GM21723 (cell line): ENCODE results near the gene CLEC3B.
"Not testable (repeated sequence)": the region's sequence is repeated elsewhere in the genome, so short reads cannot be mapped to it uniquely, and the experiment has no call there.

ENCODE experiments used
- ATAC-seq: cut with Tn5 transposase; IDR thresholded peaks from one replicate; pipeline ENCODE4 v1.9.1; 2021; ENCODE audit warnings: mild to moderate bottlenecking, moderate library complexity; ENCODE audit not compliant: unreplicated experiment

The CLEC3B gene

DNA sequence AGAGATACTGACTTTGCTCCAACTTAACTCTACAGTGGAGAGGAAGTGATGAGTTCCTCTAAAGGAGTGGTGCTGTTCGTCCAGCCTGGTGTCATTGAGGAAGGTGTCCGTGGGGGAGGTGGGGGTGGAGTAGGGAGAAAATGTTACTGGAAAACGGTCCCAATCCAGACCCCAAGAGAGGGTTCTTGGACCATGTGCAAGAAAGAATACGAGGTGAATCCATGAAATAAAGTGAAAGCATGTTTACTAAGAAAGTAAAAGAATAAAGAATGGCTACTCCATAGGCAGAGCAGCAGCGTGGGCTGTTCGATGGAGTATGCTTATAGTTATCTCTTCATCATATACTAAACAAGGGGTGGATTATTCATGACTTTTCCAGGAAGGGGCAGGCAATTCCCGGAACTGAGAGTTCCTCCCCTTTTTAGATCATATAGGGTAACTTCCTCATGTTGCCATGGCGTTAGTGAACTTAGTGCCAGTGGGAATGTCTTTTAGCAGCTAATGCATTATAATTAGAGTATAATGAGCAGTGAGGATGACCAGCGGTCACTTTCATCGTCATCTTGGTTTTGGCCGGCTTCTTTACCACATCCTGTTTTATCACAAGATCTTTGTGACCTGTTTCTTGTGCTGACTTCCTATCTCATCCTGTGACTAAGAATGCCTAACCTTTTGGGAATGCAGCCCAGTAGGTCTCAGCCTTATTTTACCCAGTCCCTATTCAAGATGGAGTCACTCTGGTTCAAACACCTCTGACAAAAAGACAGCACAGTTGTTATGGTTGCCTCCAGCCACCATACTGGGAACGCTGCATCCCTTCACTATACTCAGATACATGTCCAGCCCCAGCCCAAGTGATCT is 38.6 kb downstream of the CLEC3B start:
- no peak for ATAC-seq

DNA sequence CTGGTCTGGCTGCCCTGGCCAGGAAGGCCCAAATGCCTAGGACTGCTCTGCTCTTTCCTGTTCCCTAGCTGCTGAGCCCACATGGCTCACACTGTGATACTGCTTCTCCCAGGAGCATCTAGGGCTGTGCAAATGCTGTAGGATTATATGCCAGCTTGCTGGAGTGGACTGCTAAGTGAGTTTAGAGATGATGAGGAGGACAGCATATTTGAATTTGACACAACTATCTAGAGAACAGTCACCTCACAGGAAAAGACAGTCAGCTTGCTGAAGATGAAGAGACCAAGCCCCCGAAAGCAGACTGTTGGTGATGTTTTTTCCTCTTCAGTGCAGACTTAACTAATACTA is 39.2 kb downstream of the CLEC3B start:
- ATAC-seq = no peak

DNA sequence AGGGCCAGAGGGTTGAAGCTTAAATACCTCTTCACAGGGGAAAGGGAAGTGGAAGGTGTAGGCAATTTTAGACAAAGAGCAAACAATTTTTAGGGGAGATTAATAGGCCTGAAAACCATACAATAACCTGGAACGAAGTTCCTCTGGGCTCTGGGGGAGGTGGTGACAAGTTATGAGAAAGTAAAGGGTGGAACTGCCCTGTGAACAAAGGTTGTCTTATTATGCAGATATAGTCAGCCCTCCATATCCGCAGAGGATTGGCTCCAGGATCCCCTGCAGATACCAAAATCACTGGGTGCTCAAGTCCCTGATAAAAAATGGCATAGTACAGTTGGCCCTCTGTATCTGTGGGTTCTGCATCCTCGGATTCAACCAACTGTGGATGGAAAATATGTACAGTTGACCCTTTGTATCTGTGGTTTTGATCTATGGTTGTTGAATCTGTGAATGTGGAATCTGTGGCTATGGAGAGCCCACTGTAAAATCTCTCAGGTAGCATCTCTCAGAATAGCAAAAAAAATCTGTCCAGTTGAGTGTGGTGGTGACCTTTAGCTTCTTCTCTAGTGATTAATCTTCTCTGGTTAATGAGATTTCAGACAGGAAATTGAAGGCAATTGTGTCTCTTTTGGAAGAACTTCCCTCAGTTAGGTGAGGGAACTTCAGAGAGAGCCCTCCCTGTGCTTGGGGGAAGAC is 40.2 kb downstream of the CLEC3B start:
- ATAC-seq = no peak

DNA sequence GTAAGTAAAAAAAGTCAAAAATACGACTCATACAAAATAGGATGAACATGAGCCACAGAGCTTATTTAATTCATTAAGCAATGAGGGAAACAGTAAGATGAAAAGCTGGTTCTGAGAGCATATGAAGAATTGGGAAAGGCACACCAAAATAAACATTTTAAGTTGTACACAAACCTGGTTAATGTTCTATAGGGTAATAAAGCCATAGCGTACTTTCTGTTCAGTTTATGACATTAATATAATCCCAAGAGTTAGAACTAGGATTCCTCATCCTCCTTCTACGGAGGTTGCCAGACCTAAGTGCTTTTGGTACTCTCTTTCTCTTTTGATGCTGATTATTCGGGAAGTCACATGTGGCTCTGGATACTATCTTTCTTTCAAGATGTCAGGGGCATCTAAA is 41.4 kb downstream of the CLEC3B start:
- ATAC-seq = no peak

DNA sequence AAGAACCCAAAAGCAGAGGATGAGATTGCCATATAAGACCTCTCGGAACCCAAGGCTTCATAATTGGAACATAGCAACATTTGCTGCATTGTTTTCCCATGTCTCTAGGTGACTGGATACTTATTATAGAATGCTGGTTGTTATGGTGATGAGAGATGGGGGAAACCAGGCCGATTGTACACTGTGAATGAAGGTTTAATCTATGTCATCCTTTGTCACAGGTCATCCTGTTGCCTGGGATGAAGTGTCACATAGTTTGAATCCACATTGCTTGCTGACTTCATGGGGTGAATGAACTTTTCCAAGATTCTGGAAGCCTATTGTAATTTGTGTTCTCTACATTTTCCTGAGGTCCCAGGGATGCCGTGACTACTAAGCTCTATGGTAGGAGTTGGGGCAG is 41.8 kb downstream of the CLEC3B start:
- ATAC-seq = no peak

DNA sequence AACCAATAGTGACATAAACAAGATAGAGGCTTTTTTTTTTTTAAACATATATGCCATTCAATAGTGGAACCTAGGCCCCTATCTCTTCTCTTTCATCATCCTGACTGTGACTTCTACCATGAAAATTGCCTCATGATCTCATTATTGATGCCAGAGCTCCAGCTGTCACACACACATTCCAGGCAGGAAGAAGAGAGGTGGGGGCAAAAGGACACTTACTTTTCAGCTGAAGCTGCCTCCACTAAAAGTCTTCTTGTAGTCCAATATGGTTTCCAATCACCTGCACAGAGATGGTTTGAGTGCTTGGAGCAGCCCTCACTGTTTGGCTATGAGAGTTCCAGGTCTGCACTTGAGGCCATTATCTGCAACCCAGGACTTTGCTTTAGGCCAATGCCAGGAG is 45.0 kb downstream of the CLEC3B start:
- ATAC-seq = no peak

DNA sequence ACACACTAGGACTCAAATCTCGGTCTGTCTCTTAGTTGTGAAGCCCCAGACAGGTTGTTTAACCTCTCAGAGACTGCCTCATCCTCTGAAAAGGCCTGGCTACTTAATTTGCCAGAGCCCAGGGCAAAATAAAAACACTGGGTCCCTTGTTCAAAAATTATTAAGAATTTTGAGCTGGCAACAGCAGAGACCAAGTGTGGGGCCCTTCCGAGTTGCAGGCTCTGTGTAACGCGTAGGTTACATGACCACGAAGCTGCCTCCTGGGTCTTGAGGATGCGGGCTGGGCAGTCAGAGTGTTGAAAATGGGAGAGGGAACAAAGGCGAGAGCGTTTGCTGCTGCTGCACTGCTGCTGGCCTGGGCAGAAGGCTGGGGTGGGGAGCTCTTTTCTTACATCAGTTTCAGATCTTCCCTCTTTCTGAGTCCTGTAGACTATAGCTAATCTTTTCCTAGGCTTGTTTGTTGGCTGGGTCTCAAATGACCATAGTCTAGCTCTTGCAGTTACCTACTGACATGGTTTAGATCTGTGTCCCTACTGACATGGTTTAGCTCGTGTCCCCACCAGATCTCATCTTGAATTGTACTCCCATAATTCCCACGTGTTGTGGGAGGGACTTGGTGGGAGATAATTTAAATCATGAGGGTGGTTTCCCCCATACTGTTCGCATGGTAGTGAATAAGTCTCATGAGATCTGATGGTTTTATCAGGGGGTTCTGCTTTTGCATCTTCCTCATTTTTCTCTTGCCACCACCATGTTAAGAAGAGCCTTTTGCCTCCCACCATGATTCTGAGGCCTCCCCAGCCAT is 49.9 kb downstream of the CLEC3B start:
- ATAC-seq = no peak

DNA sequence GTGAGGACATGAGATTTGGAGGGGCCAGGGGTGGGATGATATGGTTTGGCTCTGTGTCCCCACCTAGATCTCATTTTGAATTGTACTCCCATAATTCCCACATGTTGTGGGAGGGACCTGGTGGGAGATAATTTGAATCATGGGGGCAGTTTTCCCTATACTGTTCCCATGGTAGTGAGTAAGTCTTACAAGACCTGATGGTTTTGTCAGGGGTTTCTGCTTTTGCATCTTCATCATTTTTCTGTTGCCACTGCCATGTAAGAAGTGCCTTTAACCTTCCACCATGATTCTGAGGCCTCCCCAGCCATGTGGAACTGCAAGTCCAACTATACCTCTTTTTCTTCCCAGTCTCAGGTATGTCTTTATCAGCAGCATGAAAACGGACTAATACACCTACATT is 52.2 kb downstream of the CLEC3B start:
- not testable (repeated sequence) for ATAC-seq

DNA sequence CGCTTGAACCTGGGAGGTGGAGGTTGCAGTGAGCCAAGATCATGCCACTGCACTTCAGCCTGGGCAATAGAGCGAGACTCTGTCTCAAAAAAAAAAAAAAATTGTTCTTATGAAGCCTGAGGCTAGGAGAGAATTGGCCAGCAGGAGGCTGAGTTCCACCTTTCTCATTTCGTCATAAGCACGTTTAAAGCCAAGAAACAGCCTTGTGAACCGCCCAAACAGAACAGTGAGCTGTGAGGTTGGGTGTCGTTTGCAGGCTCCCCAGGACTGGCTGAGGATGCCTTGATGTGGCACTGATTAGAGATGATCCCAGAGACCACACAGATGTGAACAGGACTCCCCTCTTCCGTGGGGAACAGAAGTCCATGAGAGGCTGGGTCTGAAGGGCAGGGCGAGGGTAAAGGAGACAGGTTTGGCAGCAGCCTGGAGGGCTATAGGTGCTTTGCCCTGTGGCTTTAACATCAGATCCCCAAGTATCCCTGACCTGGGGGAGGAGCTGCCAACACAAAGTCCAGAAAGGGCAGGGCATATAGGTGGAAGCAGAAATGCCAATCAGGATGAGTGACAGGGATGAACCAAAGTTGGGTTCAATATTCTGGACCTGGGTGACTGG is 52.9 kb downstream of the CLEC3B start:
- ATAC-seq = no peak

DNA sequence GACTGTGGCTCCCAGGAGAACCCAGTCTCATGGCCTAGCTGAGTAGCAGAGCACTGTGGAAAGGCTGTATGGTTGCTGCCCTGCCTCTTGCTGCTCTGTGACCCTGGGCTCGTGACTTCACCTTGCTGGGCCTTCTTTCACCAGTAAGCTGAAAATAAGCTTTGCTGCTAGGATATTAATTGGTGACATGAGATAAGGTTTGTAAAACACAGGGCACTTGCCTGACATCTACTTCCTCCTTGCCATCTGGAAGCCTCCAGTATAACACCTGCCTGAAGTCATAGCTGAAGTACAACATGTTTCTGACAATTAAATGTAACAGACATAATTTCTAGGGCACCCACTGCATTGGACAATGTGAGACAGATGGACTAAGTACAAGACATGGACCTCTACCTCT is 53.6 kb downstream of the CLEC3B start:
- no peak for ATAC-seq

DNA sequence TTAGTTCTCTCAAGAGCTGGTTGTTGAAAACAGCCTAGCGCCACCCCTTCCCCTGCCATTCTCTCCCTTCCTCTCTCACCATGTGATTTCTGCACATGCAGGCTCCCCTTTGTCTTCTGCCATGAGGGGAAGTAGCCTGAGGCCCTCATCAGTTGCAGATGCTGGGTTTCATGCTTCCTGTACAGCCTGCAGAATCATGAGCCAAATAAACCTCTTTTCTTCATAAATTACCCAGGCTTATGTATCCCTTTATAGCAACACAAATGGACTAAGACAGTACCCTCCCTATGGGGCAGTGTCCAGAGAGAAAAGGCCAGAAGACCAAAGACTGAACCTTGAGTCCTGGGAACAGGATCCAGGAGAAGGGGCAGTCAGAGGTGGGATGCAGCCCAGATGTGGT is 54.7 kb downstream of the CLEC3B start:
- no peak for ATAC-seq

DNA sequence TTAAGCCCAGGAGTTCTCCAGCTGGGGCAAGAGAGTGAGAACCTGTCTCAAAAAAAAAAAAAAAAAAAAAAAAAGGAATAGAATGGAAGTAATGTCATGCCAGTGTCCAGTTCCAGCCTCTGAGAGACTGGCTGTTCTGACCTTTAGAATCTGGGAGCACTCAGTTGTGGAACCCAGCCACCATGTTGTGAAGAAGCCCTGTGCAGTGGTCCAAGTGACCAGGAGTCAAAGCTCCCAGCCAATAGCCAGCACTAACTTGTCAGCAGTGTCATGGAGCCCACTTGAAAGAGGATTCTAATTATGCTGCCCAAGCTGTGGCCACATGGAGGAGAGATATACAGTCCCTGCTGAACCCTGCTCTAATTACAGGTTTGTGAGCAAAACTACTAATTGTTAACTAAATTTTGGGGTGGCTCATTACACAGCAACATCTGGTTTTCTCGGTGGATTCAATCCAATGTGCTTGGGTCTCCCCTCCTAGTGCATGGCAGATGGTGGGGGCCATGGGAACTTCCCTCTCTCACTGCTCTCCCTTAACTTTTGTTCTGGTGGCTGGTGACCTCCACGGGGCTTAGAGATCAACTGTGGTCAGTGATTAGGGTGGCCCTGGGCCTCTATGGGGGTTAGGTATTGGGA is 55.5 kb downstream of the CLEC3B start:
- no peak for ATAC-seq

DNA sequence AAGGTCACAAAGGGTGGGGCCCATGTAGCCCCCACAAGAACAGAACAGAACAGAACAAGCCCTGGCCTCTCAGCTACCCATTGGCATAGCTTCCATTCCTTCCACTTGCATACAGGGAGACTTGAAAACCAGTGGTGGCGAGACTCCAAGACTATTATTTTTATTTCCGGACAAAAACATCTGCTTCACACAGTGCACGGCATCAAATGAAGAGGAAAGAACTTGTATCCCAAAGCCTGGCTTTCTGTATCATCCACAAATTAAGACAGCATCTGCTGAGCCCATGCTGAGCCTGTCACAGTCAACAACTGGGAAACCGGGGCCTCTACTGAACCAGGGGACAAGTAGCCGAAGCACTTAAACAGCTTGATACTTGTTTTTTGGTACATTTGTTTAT is 56.0 kb downstream of the CLEC3B start:
- no peak for ATAC-seq

DNA sequence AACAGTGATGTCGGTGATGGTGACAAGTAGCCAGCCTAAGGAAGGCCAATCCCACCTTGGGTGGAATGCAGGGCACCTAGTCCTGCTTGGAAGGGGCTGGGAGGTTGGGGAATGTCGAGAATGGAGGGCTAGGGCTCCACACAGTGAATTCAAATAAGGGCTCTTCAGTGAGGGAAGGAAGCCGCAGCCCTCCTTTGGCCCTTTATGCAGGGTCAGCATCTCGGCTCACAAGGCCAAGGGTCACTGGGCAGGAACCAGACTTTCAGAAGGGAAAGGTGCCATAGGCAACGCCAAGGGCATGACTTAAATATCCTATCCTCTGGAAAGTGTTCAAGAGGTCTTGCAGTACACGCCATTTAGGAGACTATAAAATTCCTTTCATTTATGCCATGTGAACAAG is 56.9 kb downstream of the CLEC3B start:
- ATAC-seq = no peak

DNA sequence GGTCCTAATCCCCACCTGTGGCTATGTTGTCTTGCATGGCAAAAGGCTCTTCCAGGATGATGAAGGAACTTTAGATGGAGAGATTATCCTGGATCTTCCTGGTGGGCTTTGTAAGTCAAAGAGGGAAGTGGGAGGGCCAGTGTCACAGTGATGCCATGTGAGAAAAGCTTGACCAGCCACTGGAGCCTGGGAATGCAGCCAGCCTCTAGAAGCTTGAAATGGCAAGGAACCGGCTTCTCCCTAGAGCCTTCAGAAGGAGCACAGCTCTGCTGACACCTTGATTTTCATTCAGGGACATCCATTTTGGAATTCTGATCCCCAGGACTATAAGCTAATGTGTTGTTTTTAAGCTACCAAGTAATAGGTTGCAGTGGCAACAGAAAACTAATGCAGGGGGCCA is 58.3 kb downstream of the CLEC3B start:
- no peak for ATAC-seq

DNA sequence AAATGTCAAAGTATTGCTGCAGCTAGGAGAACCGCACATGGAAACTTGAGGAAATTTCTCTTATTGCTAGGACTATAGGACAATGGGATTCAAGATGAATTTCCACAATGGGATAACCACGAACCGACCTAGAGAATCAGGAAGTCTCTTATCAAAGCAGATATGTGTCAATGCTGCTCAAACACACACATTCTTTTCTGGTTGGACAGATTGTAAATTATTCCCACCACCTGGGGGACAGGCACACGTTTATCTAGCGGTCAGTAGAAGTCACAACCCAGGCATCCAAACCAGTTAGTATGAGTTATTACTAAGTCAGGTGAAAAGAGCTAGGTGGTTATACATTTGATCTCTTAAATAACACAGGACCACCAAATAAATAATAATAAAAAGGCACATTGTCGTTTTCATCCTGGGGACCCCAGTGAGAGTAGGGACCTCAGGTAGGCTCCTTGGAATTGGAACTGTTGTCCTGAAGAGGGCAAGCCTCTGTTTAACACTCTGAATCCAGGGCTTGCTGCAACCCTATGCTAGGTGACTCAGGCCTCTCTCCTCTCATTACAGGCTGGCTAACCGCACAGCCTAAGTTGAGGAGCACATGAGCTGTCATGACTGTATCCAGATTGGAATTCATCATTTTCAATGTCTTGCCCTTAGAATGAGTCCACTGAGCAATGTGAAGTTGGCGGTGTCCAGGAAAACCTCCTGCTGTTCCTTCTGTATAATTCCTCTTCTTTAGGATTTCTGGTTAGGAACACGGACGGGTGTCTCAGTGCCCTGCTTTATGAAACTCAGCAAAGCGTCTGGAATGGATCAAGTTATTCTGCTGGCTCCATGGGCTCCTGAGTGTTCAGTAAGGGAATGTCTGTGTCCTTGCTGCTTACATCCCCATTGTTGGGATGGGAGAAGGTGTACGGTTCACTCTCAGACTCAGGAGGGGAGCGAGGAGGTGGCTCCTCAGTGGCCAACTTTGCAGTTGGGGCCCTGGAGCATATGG is 59.0 kb downstream of the CLEC3B start:
- no peak for ATAC-seq
